ENCODE measurements around the gene SPINK4. TPM values are rescaled to one million over a fixed set of nuclear protein-coding genes. Genes with fewer than 3 reads are reported as not detected.

The SPINK4 gene
- total RNA-seq, 1 experiment from 2014 or later = not detected

- ChIA-PET RAD21 (ENCODE audit: low non-redundant PET in 1 of 2, low total read pairs in 2 of 2, uncharacterized antibody in 2 of 2, unreplicated experiment in 2 of 2) (no interaction called here), POLR2A (no interaction called here), CTCF (no interaction called here)
- DNase-seq (ENCODE audit: low read depth, low spot score) (no peak), ATAC-seq (no peak)
- H3K79me2 ChIP-seq (ENCODE audit: insufficient read depth, low read length) = peaks cover 95% of the 10 kb centered on the region
- no peaks in the 10 kb centered on the region for H4K20me1 ChIP-seq (ENCODE audit: insufficient read depth)
- H3K9me2 ChIP-seq (ENCODE audit: insufficient read depth) = no peaks in the 10 kb centered on the region
- no peaks in the 10 kb centered on the region for H3K9me3 ChIP-seq (ENCODE audit: control insufficient read depth in 1 of 2, insufficient read depth in 1 of 2, low read depth in 1 of 2, low read length in 2 of 2)
- BruUV-seq (replicated peaks) = no TSS peak
- no peak for TF ChIP-seq MAX (IDR thresholded peaks at IDR 0.05)
- no peak for TF ChIP-seq POLR2AphosphoS5 (IDR thresholded peaks at IDR 0.05; ENCODE audit: low read depth, low read length)
- TF ChIP-seq SP1 (IDR thresholded peaks at IDR 0.05; ENCODE audit: low read depth) = no peak
- no peak for TF ChIP-seq ELF1 (IDR thresholded peaks at IDR 0.05; ENCODE audit: borderline replicate concordance, low read depth)
- H3K27me3 ChIP-seq (ENCODE audit: insufficient read depth, low read length) = no peaks in the 10 kb centered on the region
- H3K4me3 ChIP-seq (replicated peaks in 1 of 2; ENCODE audit: low read depth in 1 of 2, low read length in 2 of 2) = no peak overlapping the region
- H2AFZ ChIP-seq (ENCODE audit: low read depth, low read length, poor library complexity, severe bottlenecking) = no peak overlapping the region
- no peak overlapping the region for H3K4me2 ChIP-seq (ENCODE audit: low read length)
- no peak overlapping the region for H3K9ac ChIP-seq (ENCODE audit: low read length)
- no peak overlapping the region for H3K27ac ChIP-seq (ENCODE audit: low read depth, low read length)
- intact Hi-C loops (cut with micrococcal nuclease) = no loop called here
- H3K4me1 ChIP-seq (ENCODE audit: control insufficient read depth in 1 of 2, insufficient read depth in 2 of 2, low read length in 2 of 2) = peaks cover 5 to 14% of the 10 kb centered on the region in 2 experiments; a peak in 2 of 4 replicates
- H3K36me3 ChIP-seq (ENCODE audit: control insufficient read depth in 1 of 2, insufficient read depth in 2 of 2, low read length in 2 of 2) = peaks cover 50 to 54% of the 10 kb centered on the region in 2 experiments; a peak in 3 of 4 replicates
Measured at GRCh38 chr9:33294670-33295432, 54.9 kb downstream of the SPINK4 start.

- DNase-seq (ENCODE audit: low read depth, low spot score) (no peak), ATAC-seq (no peak)
- Histone ChIP-seq H3K9me3 (ENCODE audit: control insufficient read depth in 1 of 2, insufficient read depth in 1 of 2, low read depth in 1 of 2, low read length in 2 of 2) (no peaks in the 10 kb centered on the region), H3K4me1 (ENCODE audit: control insufficient read depth in 1 of 2, insufficient read depth in 2 of 2, low read length in 2 of 2) (peaks cover 5 to 14% of the 10 kb centered on the region in 2 experiments; a peak in 2 of 4 replicates), H4K20me1 (ENCODE audit: insufficient read depth) (no peaks in the 10 kb centered on the region), H3K9ac (ENCODE audit: low read length) (no peak overlapping the region), H3K9me2 (ENCODE audit: insufficient read depth) (no peaks in the 10 kb centered on the region), H3K4me2 (ENCODE audit: low read length) (no peak overlapping the region), H3K27me3 (ENCODE audit: insufficient read depth, low read length) (no peaks in the 10 kb centered on the region), H3K4me3 (replicated peaks in 1 of 2; ENCODE audit: low read depth in 1 of 2, low read length in 2 of 2) (no peak overlapping the region), H3K79me2 (ENCODE audit: insufficient read depth, low read length) (peaks cover 100% of the 10 kb centered on the region), H3K27ac (ENCODE audit: low read depth, low read length) (no peak overlapping the region), H3K36me3 (ENCODE audit: control insufficient read depth in 1 of 2, insufficient read depth in 2 of 2, low read length in 2 of 2) (peaks cover 53 to 59% of the 10 kb centered on the region in 2 experiments; a peak in 3 of 4 replicates), H2AFZ (ENCODE audit: low read depth, low read length, poor library complexity, severe bottlenecking) (no peak overlapping the region)
- intact Hi-C loops (cut with micrococcal nuclease) = no loop called here
- no TSS peak for BruUV-seq (replicated peaks)
- POLR2A ChIA-PET = no interaction called here
- CTCF ChIA-PET = no interaction called here
- TF ChIP-seq TCF7L2 (IDR thresholded peaks at IDR 0.05; ENCODE audit: borderline replicate concordance, extremely low read depth, insufficient read depth, insufficient read length) = no peak
- no peak for TF ChIP-seq ZNF274 (IDR thresholded peaks at IDR 0.05; ENCODE audit: low read depth, low read length)
- TF ChIP-seq YY1 (IDR thresholded peaks at IDR 0.05; ENCODE audit: extremely low read depth, insufficient replicate concordance, low read depth, low read length) = no peak
- RAD21 ChIA-PET (ENCODE audit: low non-redundant PET in 1 of 2, low total read pairs in 2 of 2, uncharacterized antibody in 2 of 2, unreplicated experiment in 2 of 2) = no interaction called here
Measured at GRCh38 chr9:33295571-33295970, 55.6 kb downstream of the SPINK4 start.

Measured in HCT116 (cell line).